IPS-11a (cell line): ENCODE measurements around the gene MEX3B.
A peak's percentile ranks its signal among the peaks of the same experiment; 100 is the strongest.
"Not testable (repeated sequence)": the region's sequence is repeated elsewhere in the genome, so short reads cannot be mapped to it uniquely, and the experiment has no call there.

Source experiments
- H3K4me3 ChIP-seq: one replicate; pipeline ENCODE4 v1.5.1; 2013; ENCODE audit warnings: low read depth, low read length, control low read depth

MEX3B gene

GRCh38 chr15:82051664-82052063 lies 5.8 kb upstream of the MEX3B start:
- no peak overlapping the region for H3K4me3 ChIP-seq

- H3K4me3 ChIP-seq: no peak overlapping the region
These were observed 3.0 kb upstream of the MEX3B start for GRCh38 chr15:82048811-82049210.

DNA sequence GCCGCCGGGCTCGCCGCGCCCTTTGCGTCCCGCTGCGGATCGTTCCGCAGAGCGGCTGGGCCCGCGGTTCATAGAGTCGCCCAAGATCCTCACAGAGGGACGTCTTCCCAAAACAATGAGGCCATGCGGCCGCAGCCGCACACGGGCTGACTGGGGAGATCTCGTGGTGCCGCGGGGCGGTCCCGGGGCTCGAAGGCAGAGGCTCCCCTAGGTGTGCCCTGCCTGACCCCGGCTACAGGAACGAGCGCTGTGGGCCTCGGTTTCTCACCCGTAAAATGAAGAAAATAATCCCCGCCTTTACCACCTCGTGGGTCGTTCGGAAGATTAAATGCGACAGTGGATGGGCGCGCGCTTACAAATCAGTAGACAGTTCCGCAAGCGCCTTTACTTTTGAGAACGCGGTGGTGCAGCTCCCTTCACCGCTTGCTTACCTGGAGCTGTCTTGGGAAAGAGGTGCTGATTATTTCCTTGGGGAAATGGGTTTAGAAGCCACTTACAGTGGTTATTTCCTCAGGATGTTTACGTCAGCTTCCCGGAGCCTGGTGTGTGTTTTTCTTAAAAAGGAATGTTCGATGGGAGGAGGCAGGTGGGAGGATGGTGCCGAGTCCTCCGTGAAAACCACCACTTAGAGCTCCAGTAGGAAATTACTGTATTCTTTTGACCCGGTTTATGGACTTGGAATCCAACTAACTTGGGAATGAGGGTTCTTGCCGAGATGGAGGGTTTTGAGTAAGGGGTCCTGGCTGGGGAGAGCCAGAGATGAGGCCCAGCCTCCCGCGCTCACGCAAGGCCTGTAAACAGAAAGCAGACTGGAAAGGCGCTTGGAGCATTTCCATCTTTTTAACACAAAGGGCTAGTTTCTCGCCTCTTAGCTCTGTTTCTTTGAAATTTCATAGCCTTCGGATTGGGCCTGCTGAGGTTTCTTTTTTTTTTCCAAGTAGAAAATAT lies 1.9 kb upstream of the MEX3B start:
- peak overlapping the region; percentile 58 for H3K4me3 ChIP-seq

DNA sequence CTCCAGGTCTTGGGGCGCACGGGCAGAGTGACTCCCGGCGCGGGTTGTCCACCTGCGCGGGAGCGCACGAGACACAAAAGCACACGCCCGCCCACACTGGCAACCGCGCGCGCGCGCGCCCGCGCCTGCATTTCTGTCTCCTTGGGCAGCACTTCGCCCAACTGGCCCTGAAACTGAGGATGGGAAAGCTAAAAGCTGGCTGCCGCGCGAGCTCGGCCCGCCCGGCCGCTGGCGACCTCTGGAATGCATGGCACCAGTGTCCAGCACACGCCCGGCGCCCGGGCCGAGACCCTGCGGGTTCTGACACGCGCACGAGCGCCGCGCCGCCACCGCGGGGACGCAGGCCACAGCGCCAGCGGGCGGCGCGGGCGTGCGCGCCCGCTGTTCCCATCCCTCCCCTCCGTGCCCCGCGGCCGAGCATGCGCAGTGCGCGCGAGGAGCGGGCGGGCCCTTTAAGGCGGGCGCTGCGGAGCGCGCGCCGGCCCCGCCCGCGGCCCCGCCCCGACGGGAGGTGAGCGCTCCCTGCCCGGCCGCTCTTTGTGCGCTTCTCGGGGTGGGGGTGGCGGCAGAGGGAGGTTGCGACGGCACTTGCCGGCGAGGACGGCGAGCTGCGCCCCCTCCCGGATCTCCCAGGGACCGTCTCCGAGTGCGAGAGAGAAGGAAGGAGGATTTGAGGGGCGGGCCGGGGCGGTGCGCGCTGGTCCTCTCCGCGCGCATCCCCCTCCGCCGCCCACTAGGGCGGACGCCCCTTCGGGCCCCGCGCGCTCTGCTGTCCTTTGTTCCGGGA lies 1.0 kb upstream of the MEX3B start:
- H3K4me3 ChIP-seq: peak overlapping the region; percentile 77

- H3K4me3 ChIP-seq: peak overlapping the region; percentile 81
These were observed 483 bp downstream of the MEX3B start for GRCh38 chr15:82045179-82045891.

- peak overlapping the region; percentile 81 for H3K4me3 ChIP-seq
These were observed 1.2 kb downstream of the MEX3B start for GRCh38 chr15:82044373-82045178.

GRCh38 chr15:82043796-82044372 lies 1.9 kb downstream of the MEX3B start:
- peak overlapping the region; percentile 81 for H3K4me3 ChIP-seq

GRCh38 chr15:82043130-82043673 lies 2.6 kb downstream of the MEX3B start:
- H3K4me3 ChIP-seq: peak overlapping the region; percentile 81

GRCh38 chr15:82040862-82041261 lies 5.0 kb downstream of the MEX3B start:
- H3K4me3 ChIP-seq: no peak overlapping the region

- H3K4me3 ChIP-seq: no peak overlapping the region
These were observed 5.4 kb downstream of the MEX3B start for GRCh38 chr15:82040390-82040789.

DNA sequence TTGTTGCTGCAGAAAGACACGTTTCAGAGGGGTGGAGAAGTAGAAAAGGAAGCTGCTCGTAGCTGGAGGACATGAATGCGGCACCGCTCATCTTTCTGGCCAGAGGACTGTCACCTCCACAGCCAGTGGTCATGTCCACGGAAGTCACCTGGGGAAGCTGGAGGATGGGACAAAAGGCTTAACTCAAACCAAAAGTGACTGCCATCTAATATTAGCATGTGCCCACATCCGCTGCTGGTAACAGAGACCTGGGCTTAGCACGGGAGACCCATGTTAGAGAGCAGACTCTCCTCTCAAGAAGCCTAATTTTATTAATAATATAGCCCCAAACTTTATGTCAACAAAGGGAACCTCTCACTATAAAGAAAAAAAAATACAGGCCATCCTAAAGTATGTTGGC lies 5.9 kb downstream of the MEX3B start:
- no peak overlapping the region for H3K4me3 ChIP-seq

- H3K4me3 ChIP-seq: no peak overlapping the region
These were observed 9.4 kb downstream of the MEX3B start for GRCh38 chr15:82036461-82036860.

- no peak overlapping the region for H3K4me3 ChIP-seq
These were observed 13.9 kb downstream of the MEX3B start for GRCh38 chr15:82031871-82032270.

- H3K4me3 ChIP-seq: no peak overlapping the region
These were observed 15.6 kb downstream of the MEX3B start for GRCh38 chr15:82030176-82030575.

DNA sequence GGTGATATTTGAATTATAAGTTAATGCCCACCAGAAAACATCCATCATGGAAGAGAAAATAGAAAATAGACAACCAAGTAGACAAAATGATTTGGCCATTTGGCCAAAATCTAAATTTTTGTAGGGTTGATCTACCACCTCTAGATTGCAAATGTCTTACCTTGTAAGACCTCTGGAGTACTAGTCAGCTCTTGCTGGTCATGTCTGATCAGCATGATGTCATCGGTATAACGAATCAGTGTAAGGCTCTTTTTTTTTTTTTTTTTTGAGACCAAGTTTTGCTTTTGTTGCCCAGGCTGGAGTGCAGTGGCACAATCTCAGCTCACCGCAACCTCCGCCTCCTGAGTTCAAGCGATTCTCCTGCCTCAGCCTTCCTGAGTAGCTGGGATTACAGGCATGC lies 17.7 kb downstream of the MEX3B start:
- not testable (repeated sequence) for H3K4me3 ChIP-seq

DNA sequence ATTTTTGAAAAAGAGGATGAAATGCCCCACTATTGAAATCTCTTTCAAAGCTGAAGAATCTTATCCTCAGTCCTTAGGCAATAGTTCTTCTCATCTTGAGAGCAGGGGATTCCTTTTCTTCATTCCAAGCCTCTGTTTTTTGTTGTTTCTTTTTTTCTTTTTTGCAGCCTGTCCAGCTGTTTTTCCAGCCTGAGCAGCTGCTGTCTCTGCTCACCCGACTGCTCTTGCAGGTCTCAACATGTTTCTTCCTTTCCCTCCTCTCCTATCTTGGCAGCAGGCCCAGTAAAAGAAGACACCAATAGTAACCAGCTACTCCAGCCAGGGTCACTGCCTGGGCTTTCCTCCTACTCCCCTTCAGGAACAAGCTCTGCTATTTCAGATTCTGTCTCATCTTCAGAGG lies 23.8 kb downstream of the MEX3B start:
- no peak overlapping the region for H3K4me3 ChIP-seq

DNA sequence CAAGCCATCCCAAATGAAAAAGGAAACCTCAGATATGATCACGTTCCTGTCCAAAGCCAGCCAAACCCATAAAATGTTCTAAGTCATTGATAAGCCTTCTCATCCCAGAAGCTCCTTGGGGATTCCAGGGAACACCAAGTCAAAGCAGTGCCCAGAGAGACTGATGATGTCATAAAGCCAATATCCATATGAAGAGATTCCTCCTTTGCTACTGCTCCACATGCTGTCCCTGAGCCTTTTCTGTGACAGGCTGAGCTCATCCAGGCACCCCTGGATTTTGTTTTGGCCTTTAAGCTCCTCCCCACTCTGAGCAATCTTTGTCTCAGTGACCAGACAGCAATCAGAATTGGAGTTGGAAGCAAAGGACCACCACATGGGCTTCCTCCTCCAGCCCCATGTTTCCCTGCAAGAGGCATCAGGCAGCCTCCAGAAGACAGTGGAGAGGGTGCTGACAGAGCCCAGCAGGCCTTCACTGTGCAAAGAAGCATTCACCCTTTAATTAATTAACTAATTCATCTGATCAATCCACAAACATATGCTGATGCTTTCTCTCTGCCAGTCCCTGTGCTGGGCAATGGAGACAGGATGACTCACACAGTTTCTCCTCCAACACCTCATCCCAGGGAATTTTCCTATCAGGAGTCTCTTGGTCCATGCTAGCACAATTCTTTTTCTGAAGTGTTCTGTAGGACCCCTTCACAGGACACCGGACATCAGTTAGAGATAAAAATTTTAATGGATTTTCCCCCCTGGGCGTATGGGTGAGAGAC lies 25.0 kb downstream of the MEX3B start:
- no peak overlapping the region for H3K4me3 ChIP-seq

GRCh38 chr15:82018201-82018600 lies 27.6 kb downstream of the MEX3B start:
- no peak overlapping the region for H3K4me3 ChIP-seq

DNA sequence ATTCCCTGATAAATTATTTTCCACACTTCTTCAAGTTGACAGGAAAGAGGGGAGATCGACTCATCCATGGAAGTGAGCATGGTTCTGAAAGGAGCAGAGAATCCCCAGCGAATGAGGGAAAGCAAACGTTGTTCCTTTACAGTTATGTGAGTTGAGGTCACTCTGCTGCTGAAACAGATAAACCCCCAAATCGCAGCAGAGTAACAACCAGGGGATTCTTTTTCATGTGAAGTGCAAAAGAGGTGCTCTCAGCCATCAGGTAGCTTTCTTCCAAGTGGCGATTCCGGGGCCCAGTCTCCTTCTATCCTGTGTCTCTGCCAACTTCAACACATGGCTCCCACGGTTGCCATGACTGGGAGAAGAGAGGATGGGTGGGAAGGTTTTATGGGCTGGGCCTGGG lies 28.2 kb downstream of the MEX3B start:
- no peak overlapping the region for H3K4me3 ChIP-seq
